HG02642 (cell line): Measurements from ENCODE around the gene THEM4.
A peak's percentile ranks its signal among the peaks of the same experiment; 100 is the strongest.

Experiments
- ATAC-seq: cut with Tn5 transposase; IDR thresholded peaks from one replicate; pipeline ENCODE4 v1.9.1; 2021; ENCODE audit warnings: mild to moderate bottlenecking; ENCODE audit not compliant: unreplicated experiment, poor library complexity

THEM4 gene

DNA sequence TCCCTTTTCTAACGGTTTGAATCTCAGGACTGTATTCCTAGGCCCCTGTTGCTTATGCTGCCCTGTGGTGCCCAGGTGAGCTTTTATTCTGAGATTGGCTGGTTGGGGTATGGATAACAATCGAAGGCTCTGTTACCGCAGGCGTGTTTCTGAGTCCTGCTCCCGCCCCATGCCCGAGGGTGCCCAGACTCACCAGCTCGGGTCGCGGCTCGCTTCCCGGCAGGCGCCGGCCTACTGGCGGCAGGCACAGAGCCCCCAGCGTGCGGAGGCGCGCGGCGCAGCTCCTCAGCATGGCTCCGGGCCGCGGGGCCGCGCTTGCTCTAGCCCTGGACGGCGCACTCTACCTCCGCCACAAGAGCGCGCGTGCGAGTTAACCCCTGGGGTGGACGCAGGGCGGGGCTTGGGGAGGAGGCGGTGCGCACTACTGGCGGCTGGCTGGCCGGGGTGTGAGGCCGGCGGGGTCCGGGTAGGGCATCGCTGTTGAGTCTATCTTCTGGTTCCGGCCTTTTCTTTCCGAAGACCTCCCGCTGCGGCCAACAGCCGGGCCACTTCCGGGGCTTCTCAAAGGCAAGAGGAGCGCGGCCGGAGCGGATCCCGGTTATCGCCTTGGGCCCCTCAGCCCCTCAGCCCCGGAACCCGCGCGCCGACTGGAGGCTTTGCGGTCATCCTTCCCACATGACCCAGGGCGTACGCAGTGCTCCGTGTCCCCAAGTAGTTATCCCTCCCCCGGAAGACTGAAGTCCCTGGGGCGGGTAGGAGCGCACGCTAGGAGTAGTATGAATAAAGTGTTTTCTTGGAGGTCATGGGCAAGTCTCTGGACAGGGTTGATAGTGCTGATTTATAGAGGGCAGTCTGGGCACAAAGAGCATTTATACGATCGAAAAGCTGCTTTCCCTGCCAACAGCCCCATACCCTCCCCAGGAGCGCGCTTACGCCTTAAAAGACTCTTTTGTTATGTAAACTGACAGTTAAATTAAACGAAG is at the start of gene THEM4:
Gene THEM4, minus strand, starts transcription at position 345 of the 983 bp plus-strand sequence. Its CDS starts 53 bp downstream, at position 292.
- ATAC-seq = peak; percentile 99

DNA sequence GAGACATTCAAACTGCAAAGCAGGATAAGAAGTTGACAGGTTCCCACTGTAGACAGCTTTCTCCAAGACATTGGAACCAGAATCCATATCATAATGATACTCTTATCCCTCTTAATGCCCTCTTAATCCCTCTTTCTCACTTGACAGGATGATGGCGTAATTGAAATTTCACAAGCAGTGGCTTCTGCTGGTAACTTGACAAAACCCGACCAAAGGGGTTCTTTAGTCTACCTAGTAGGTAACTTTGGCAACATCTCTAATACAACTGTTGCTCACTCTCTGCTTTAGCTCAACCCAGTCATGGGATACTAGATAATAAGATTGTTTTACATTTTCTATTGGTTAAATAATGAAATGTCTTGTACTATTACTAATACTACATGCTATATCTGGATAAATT is 49.6 kb upstream of the THEM4 start:
- no peak for ATAC-seq

DNA sequence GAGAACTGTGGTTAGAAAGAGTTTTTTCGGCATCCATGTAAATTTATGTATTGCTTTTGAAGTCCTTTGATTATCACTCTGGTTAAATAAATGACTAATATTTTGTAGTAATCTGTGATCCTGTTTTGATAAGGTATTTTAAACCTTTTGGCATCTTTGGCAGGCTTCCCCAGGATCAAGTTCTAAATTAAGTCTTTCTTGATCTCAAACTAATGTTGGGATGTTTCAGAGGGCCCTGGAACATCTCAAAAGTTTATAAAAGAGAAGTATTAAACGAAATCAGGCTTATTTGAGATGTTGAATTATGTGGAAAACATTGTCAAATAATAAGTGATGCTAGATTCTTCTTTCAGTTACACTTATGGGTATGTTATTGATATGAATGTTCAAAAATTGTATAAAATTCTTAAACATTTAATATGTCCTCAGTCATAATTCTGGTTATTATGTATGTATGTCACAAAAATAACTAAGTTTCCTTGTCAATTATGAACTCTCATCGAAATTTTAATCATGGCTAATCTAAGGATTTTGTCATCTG is 47.7 kb upstream of the THEM4 start:
- ATAC-seq = no peak

DNA sequence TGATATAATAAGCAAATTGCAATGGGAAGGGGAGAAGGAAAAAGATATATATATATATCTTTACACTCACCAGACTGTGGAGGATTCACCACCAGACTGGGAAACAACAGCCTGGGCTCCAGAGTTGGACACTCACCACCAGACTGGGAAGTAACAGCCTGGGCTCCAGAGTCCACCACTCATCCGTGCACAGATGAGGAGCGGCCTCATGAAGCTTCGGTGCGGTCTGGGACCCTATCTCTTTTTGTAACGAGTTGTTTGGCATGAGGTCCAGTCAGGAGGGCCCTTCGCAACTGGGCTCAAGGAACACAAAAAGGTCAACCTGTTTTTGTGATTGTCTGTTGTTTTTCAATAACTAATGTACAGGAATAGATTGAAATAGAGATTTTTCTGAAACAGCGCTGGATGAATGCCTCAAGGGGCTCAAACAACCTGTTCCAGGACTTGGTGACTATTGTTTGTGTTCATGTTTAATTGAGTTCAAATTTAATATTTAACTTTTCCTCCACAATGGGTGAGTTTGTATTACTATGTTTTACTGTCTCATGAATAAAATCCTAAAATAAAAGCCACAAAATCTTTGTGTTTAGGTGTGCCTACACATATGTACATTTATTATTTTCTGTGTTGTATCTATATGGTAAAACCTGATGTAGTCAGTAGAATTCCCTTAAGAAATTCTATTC is 44.2 kb upstream of the THEM4 start:
- no peak for ATAC-seq

DNA sequence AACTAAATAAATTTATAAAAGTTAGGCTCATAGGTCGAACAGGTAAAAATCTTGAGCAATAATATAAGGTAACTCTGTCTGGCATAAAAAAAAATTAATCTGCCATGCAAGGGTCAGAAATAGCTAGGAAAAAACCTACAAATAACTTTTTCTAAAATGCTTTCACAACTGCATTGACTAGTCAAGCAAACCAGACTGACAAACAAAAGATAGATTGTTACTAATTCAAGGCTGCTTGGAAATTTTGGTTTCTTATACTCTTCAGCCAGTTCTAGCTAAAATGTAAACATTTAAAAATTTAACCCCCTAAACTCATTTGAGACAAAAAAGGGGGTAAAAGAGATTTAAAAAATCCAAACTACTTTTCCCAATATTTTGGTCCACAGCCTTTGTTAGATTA is 43.5 kb upstream of the THEM4 start:
- no peak for ATAC-seq

DNA sequence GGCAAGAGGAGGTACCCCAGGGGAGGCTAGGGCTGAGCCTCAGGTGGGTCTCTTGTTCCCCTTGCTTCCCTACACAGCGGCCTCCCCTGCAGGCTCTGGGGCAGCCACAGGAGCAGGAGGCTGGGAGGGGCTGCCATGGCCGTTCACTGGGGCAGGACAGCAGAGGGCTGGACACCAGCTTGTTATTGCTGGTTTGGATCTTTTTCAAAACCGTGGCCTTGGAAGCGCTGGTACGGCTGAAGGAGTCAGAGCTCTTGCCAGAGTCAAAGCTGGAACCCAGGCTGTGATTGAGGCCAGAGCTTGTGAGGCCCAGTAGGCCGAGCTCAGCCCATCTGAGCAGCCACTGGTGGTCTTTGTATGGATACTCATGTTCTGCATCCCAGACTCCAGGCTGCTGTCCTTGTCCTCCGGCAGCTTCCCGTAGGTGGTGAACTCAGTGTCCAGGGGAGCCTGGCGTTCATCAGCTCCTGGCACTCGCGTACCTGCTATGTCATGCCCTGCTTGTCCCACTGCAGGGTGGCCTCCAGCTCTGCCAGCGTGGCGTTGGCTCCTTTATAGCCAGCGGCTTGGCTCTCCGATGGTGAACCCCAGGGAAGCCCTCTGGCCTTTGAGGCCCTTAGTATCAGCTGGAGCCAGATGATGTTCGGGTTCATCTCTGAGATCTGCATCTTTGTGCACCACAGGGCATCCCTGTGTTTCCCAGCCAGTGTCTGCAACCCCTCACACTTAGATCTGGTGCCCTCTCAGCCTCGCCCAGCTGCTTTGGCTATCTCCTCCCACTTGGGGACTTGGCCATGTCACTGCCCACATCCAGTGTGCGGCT is 40.3 kb upstream of the THEM4 start:
- ATAC-seq = no peak

DNA sequence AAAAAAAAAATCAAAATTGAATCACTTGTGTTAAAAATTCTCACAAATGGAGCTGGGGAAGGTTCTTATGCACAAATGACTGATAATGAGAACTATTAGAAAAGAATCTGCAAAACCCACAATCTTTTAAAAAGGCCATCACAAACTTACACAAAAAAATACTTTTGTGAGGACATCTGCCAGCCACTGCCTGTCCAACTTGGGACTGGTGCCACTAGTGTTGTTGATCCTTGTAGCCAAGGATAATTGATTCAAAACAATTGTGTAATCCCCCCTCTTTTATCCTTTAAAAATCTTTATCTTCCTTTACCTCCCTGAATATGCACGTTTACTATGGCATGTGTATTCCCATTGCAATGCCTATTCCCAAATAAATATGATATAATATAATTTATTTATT is 39.2 kb upstream of the THEM4 start:
- ATAC-seq = no peak

DNA sequence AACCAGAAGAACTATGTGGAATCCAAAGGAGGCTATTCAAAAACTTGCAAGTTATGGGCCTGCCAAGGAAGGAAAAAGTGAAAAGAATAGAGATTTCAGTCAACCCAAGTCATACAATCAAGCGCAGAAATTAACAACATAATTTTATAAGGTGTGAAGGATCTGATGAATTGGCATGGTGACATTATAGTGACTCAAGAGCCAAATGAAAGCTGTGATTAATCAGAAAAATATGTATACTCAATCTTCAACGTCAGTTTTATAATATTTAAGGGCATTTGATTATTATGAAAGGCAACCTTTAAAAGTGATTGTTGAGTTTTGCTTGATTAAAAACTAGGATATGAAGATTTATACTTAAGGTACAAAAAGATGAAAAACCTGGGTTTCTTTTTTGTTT is 37.8 kb upstream of the THEM4 start:
- no peak for ATAC-seq

DNA sequence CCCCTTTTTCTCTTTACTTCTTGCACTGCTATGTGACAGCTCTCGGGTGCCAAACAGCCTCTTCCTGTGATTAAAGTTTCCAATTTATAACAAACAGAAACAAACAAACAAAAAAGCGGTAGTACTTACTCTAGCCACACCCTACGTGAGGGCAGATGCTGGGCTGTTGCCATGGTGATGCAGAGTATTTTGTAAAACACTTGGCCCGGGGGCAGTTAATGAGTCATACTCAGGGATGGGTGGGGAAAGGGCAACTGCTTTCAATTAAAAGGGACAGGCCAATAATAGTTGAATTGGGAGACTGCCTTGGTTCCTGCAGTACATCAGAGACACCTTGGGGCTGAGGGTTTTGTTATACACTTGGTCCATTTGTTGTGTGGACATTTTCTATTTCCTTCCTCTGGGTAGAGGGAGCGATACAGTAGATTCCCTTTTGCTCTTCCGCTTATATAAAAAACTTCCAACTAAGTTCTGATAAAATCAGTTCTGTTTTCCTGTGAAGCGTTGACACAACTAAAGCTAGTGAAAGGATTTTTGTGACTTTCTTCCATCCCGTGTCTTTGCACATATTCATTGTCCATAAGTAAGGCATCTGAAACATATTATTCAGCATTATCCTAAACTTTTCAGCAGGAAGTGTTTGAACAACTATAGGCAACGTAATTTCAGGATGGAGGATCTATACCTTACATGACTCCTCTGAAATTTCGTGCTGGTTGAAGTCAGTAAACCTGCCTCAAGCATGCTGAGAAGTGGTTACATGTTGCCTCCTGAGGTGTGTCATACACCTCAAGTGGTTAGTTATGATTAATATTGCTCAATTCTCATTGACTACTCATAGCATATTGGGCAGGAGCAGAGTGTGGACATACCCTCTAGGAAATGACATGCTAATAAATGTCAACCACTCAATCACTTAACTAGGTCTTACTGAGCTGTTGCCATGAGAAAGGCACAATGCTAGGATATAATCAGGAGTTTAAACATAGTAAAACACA is 36.7 kb upstream of the THEM4 start:
- no peak for ATAC-seq

DNA sequence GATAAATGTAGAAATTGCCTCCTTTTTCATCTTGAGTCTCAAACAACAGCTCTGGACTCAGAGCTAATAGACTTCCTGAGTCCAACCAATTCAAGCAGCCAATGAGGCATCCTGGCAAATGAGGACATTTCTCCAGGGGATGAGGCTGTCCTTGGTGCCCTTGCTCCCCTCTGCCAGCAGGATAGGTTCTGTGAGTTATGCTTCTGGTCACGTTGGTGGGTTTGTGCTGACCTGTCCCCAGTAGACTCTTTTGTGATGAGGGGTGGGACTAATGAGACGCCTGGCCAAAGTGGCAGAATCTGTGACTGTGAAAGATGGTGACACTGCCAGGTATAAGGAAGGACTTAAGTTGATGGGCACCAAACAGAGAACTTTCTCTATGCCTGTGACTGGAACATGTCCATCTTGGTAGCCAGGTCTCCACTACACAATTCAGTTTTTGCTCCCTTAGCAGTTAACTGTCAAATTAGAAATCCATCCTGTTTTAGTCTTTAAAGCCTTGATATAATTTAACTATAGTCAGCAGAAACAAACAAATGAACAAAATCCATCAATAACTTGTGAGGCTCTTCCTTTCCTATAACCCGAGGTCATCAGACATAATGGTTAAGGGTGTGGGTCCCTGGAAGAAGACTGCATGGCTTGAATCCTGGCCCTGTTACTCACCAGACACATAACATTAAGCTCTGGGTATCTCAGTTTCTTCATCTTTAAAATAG is 35.7 kb upstream of the THEM4 start:
- ATAC-seq = no peak

DNA sequence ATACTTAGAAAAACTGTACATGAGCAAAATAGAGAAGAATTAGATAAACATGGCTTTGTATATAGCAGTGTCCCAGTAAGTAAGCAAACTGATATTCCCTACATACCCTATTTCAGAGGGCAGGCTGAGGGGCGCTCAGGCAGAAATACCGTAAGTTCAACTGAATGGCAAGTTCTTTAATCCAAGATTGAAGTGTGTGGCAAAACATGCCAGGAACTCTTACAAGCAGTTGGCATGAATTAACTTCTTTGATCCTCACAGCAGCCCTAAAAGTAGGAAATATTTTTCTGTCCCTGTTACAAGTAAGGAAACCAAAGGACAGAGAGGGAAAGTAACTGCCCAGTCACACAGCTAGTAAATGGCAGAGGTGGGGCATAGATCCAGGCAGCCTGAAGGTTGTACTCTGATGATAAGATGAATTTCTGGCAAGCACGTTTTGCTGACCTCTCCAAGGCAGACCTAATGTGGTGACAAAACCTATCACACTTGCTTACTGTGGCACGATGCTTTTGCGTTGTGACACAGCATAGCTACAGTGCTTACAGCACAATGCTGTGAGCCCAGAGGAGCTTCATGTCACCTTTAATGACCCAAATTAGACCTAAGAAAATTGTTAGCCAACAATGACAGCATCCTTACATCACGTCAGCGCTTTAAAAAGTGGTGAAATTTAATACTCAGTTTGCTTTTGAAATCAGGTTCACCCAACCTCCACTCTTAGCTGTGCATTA is 35.0 kb upstream of the THEM4 start:
- ATAC-seq = no peak

DNA sequence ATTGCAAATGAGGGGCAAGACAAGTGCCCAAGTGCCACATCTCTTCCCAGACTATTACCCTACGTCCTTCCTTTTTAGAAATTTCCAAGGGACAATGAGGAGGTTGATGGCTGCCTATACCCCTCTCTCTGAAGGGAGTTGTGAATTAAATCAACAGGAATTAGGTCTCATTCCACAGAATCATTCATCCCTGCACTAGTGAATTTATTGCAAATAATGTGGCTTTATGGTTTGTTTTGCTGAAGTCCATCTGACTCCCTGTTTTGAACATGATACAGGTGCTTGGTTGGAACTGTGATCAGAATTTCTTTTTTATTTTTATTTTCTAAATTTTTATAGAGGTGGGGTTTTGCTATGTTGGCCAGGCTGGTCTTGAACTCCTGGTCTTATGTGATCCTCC is 34.3 kb upstream of the THEM4 start:
- no peak for ATAC-seq

DNA sequence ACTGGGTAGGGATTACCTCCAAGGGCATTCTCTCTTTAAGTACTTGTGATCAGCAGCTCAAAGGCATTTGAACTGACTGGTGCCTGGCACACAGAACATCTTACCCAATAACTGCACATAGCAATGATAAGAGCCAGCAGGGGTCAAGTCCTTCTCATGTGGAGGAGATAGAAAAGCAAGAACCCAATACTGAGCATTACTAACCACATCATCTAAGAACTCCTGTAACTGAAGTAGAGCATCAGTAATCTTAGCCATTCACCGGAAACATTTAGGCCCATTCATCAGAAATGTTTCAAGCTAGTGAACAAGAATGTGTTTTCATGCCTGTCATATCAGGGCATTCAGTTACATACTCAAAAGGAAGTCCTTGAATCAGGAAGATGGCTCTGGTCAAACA is 33.6 kb upstream of the THEM4 start:
- no peak for ATAC-seq

DNA sequence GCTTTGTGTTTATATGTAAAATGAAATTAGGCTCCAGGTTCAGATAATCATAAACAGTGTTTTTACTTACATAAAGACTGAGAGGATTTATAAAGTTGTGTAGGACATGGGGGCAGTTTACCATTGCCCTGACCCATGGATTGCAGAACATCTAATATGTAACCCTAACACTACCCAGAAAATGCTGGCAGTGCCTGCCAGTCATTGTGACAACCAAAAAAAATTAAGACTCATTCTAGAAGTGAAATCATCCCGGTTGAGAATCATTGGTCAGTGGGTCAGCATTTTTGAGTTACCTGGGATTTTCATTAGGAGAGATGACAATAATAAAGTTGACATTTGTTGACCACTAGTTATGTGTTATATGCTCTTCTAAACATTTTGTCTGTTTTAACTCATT is 31.2 kb upstream of the THEM4 start:
- no peak for ATAC-seq

DNA sequence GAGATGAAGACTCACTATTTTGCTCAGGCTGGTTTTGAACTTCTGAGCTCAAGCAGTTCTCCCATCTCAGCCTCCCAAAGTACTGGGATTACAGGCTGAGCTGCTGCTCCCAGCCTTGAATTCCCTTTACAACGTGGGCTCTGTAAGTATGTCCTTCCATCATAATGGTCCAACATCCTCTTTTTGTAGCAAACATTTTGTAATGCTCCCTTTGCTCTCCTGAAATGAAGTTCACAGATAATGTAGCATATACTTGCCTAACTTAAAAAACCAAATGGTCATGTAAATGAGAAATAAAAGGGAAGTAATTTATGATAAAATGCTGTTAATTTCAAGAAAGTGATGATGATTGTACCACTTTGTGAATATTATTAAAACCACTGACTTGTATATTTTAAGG is 30.5 kb upstream of the THEM4 start:
- ATAC-seq = no peak

DNA sequence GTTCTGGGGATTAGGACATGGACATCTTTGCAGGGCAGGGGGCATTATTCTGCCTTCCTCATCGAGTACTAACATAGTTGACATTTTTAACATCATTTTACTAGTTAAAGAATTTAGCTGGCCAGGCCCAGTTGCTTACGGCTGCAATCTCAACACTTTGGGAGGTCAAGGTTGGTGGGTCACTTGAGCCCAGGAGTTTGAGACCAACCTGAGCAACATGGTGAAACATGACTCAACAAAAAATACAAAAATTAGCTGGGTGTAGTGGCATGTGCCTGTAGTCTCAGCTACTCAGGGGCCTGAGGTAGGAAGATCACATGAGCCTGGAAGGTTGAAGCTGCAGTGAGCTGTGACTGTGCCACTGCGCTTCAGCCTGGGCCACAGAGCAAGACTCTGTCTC is 29.8 kb upstream of the THEM4 start:
- ATAC-seq = no peak

DNA sequence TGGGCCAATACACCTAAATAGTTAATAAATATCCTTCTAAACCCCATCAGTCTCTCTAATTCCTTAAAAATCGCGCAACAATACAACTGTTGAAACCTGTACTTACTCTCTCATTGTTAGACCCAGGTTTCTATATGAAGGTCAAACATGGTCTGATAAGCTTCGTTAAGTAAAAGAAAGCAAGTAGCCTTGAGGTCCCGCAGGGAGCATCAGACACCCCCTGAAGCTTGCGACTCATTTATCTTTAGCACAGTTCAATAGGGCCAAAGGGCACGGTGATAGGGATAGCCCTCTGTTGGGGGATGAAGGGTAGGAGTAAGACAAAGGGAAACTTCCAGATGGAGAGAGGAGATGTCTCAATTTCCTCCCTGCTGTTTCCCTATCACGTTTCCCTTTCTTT is 27.3 kb upstream of the THEM4 start:
- no peak for ATAC-seq
